GM12878 (cell line): Measurements from ENCODE around the gene RPS4Y2. TPM values are rescaled to one million over a fixed set of nuclear protein-coding genes. Genes with fewer than 3 reads are reported as not detected.

Source experiments
- ATAC-seq: fragments of 200-7000 bp; cut with Tn5 transposase; 3 replicates; pipeline ENCODE4 v1.9.1; 2020; ENCODE audit warnings: mild to moderate bottlenecking, moderate library complexity
- BruUV-seq: library from RNA; stranded (reverse); fragments of 400-500 nt; replicated peaks from 2 replicates; lab custom pipeline; 2021; lab: Mats Ljungman, UMichigan
- CTCF ChIA-PET: fragments of 300-600 bp; sonication (Branson Sonifier 250); formaldehyde crosslinking; extraction: SDS; loops from one replicate; lab custom pipeline; 2021; ENCODE audit warnings: inconsistent platforms; lab: Yijun Ruan, JAX
- POLR2A ChIA-PET: fragments of 350-600 bp; formaldehyde crosslinking; extraction: SDS; loops from one replicate; lab custom pipeline; 2021; ENCODE audit warnings: inconsistent platforms; lab: Charles Lee
- RAD21 ChIA-PET: fragments of 300-600 bp; sonication (Branson Sonifier 250); formaldehyde crosslinking; loops from one replicate; lab custom pipeline; 2023; ENCODE audit warnings: antibody characterized with exemption; ENCODE audit not compliant: unreplicated experiment; lab: Charles Lee
- SMC1A ChIA-PET: fragments of 300-600 bp; sonication (Branson Sonifier 250); formaldehyde crosslinking; loops from one replicate; lab custom pipeline; 2023; ENCODE audit not compliant: unreplicated experiment, uncharacterized antibody; lab: Charles Lee
- DNase-seq: peaks from one replicate; pipeline ENCODE4 v3.0.0-alpha.2; 2011; ENCODE audit warnings: low read depth, low spot score
- FAIRE-seq: peaks from 3 replicates; lab custom pipeline; 2011; peaks lifted over from hg19 to GRCh38; lab: Jason Lieb, UNC
- H2AFZ ChIP-seq: 2 replicates; pipeline ENCODE4 v1.6.0; 2011; ENCODE audit warnings: low read depth, low read length, control low read depth; ENCODE audit not compliant: control insufficient read depth
- H3K27ac ChIP-seq: 2 replicates; pipeline ENCODE4 v1.5.1; 2011; ENCODE audit warnings: control low read depth; ENCODE audit not compliant: control insufficient read depth, insufficient read depth
- H3K27me3 ChIP-seq, 2 experiments: replicated peaks in 1 of 2; 2 replicates each; pipeline versions ENCODE4 v1.6.0 to v1.6.1; 2011; ENCODE audit warnings: low read length in 1 of 2; ENCODE audit not compliant: control insufficient read depth in 2 of 2, insufficient read depth in 2 of 2
- H3K36me3 ChIP-seq, 2 experiments: 2 replicates each; pipeline ENCODE4 v1.5.1; 2011; ENCODE audit warnings: low read length in 1 of 2; ENCODE audit not compliant: control insufficient read depth in 2 of 2, insufficient read depth in 2 of 2
- H3K4me1 ChIP-seq: 2 replicates; pipeline ENCODE4 v1.6.1; 2011; ENCODE audit warnings: mild to moderate bottlenecking, low read length, moderate library complexity, mixed read lengths; ENCODE audit not compliant: control insufficient read depth, insufficient read depth
- H3K4me2 ChIP-seq: 2 replicates; pipeline ENCODE4 v1.6.0; 2011; ENCODE audit warnings: control low read depth; ENCODE audit not compliant: control insufficient read depth, insufficient read depth
- H3K4me3 ChIP-seq: fragments of 200-600 bp; sonication (generic); 2 replicates; pipeline ENCODE4 v1.5.1; 2016
- H3K79me2 ChIP-seq: 2 replicates; pipeline ENCODE4 v1.6.0; 2011; ENCODE audit warnings: low read length; ENCODE audit not compliant: control insufficient read depth, insufficient read depth
- H3K9ac ChIP-seq: 2 replicates; pipeline ENCODE4 v1.8.0; 2011; ENCODE audit warnings: low read length, control low read depth, mixed read lengths; ENCODE audit not compliant: control insufficient read depth, insufficient read depth
- H3K9me3 ChIP-seq: replicated peaks from 3 replicates; pipeline ENCODE4 v1.5.1; 2011; ENCODE audit warnings: mild to moderate bottlenecking, low read length; ENCODE audit not compliant: control insufficient read depth, insufficient read depth
- H4K20me1 ChIP-seq: 2 replicates; pipeline ENCODE4 v1.6.0; 2011; ENCODE audit not compliant: control insufficient read depth, insufficient read depth
- ATF2 ChIP-seq: IDR thresholded peaks from 2 replicates; pipeline ENCODE4 v1.6.1; 2012; ENCODE audit warnings: low read length, inconsistent platforms
- BCL11A ChIP-seq: IDR thresholded peaks from 2 replicates; pipeline ENCODE4 v1.6.1; 2011; ENCODE audit warnings: low read depth, low read length
- CBFB ChIP-seq: IDR thresholded peaks from 2 replicates; pipeline ENCODE4 v1.6.1; 2016; ENCODE audit warnings: antibody characterized with exemption, low read depth
- CHD1 ChIP-seq: IDR thresholded peaks from 2 replicates; pipeline ENCODE4 v1.6.1; 2012; ENCODE audit warnings: low read depth, low read length, improper control_type of control experiment
- CREB1 ChIP-seq: IDR thresholded peaks from 2 replicates; pipeline ENCODE4 v1.6.1; 2012; ENCODE audit warnings: low read depth, mild to moderate bottlenecking, inconsistent platforms
- HDGF ChIP-seq: fragments of 450-650 bp; IDR thresholded peaks from 2 replicates; pipeline ENCODE4 v1.6.1; 2016; ENCODE audit warnings: antibody characterized with exemption
- IRF3 ChIP-seq: fragments of 450-650 bp; IDR thresholded peaks from 2 replicates; pipeline ENCODE4 v1.6.1; 2014; ENCODE audit warnings: mild to moderate bottlenecking
- KDM1A ChIP-seq: fragments of 200-600 bp; sonication (generic); IDR thresholded peaks from 2 replicates; pipeline ENCODE4 v1.6.1; 2016; ENCODE audit warnings: borderline replicate concordance
- MTA2 ChIP-seq: fragments of 450-650 bp; IDR thresholded peaks from 2 replicates; pipeline ENCODE4 v1.6.1; 2016; ENCODE audit warnings: low read depth, mild to moderate bottlenecking, moderate library complexity
- MTA3 ChIP-seq: IDR thresholded peaks from 2 replicates; pipeline ENCODE4 v1.6.1; 2012; ENCODE audit warnings: low read length, inconsistent platforms, borderline replicate concordance
- POLR2AphosphoS5 ChIP-seq: IDR thresholded peaks from 2 replicates; pipeline ENCODE4 v1.6.1; 2011; ENCODE audit warnings: mild to moderate bottlenecking, low read length, inconsistent platforms
- PRDM15 ChIP-seq: fragments of 450-650 bp; formaldehyde crosslinking; IDR thresholded peaks from 2 replicates; pipeline ENCODE4 v1.4.0; 2020; ENCODE audit warnings: mild to moderate bottlenecking, moderate library complexity
- RAD51 ChIP-seq: fragments of 450-650 bp; IDR thresholded peaks from 2 replicates; pipeline ENCODE4 v1.6.1; 2016; ENCODE audit warnings: moderate library complexity, mild to moderate bottlenecking, inconsistent platforms
- SIN3A ChIP-seq: IDR thresholded peaks from 2 replicates; pipeline ENCODE4 v1.6.1; 2012; ENCODE audit warnings: low read depth, low read length, improper control_type of control experiment
- SKIL ChIP-seq: fragments of 450-650 bp; IDR thresholded peaks from 2 replicates; pipeline ENCODE4 v1.6.1; 2017; ENCODE audit warnings: mild to moderate bottlenecking, low read depth, inconsistent platforms; ENCODE audit not compliant: poor library complexity, severe bottlenecking
- SMAD1 ChIP-seq: fragments of 450-650 bp; IDR thresholded peaks from 2 replicates; pipeline ENCODE4 v1.6.1; 2018; ENCODE audit warnings: mild to moderate bottlenecking, low read depth; ENCODE audit not compliant: partially characterized antibody
- TAF1 ChIP-seq: IDR thresholded peaks from 2 replicates; pipeline ENCODE4 v1.6.1; 2011; ENCODE audit warnings: mild to moderate bottlenecking, low read depth, low read length, borderline replicate concordance
- TBL1XR1 ChIP-seq: IDR thresholded peaks from 2 replicates; pipeline ENCODE4 v1.6.1; 2012; ENCODE audit warnings: low read depth, low read length, improper control_type of control experiment
- TCF3 ChIP-seq: IDR thresholded peaks from 2 replicates; pipeline ENCODE4 v1.6.1; 2012; ENCODE audit warnings: low read depth, mild to moderate bottlenecking, low read length, borderline replicate concordance; ENCODE audit not compliant: insufficient read depth
- WGBS: methylation state at CpG from one replicate; pipeline ENCODE4 v1.1.6; 2016; ENCODE audit warnings: low lambda C conversion rate; ENCODE audit not compliant: insufficient replicate concordance, insufficient coverage; ENCODE audit errors: missing lambda C conversion rate; 5-methylcytosine and 5-hydroxymethylcytosine counted together
- in situ Hi-C: fragments of 300-500 bp; cut with MboI; formaldehyde crosslinking; loops from 9 replicates; pipeline ENCODE4 v1.14.3; 2018; ENCODE audit warnings: mixed read lengths
- intact Hi-C: fragments of 100-400 bp; cut with micrococcal nuclease; formaldehyde crosslinking; loops from one replicate; pipeline ENCODE4 v1.14.2; 2022; ENCODE audit not compliant: unreplicated experiment
- polyA plus RNA-seq, 11 experiments: library from polyadenylated mRNA; depleted of rRNA in 4 of 11; unstranded in 6 of 11; stranded (reverse) in 5 of 11; fragments of >200 nt; fragmentation: Nextera tagmentation in 4 of 11; fragmentation: Illumina TruSeq in 1 of 11; extraction: Ambion mirVana in 4 of 11; extraction: Trizol in 1 of 11; gene quantifications; 1 replicate in 1 of 11; 2 replicates in 10 of 11; pipeline versions ENCODE4 v1.2.1 to v1.2.3, GENCODE V29; 2011 to 2016; ENCODE audit warnings: inconsistent platforms in 2 of 11, missing spikeins in 2 of 11, low read depth in 1 of 11
- total RNA-seq, 4 experiments: library from RNA; depleted of rRNA in 3 of 4; stranded (reverse); fragments of >200 nt in 3 of 4; fragmentation: Illumina TruSeq in 1 of 4; extraction: Trizol in 1 of 4; gene quantifications; 2 replicates each; pipeline versions ENCODE4 v1.2.1 to v1.2.3, GENCODE V29; 2013 to 2021

Gene RPS4Y2
- total and polyA plus RNA-seq, 10 of the 15 experiments (the other 5 are each of a cell fraction or from before 2014, with no cell fraction given): not detected

GRCh38 chrY:20780104-20780654, 24.3 kb downstream of the RPS4Y2 start:
- Histone ChIP-seq H3K4me1 (no peaks in the 10 kb centered on the region), H3K36me3 (no peaks in the 10 kb centered on the region), H3K4me2 (no peak overlapping the region), H3K9ac (no peak overlapping the region), H3K27ac (no peak overlapping the region), H2AFZ (no peak overlapping the region), H4K20me1 (no peaks in the 10 kb centered on the region), H3K9me3 (no peaks in the 10 kb centered on the region), H3K27me3 (no peaks in the 10 kb centered on the region), H3K4me3 (no peak overlapping the region), H3K79me2 (no peaks in the 10 kb centered on the region)
- TF ChIP-seq HDGF (no peak), TBL1XR1 (no peak), TCF3 (no peak), MTA2 (no peak), TAF1 (no peak), ATF2 (no peak), PRDM15 (CRISPR knock-in tag) (no peak), CBFB (no peak), SKIL (no peak), IRF3 (no peak), CHD1 (no peak), BCL11A (no peak), RAD51 (no peak), KDM1A (no peak), SIN3A (no peak), POLR2AphosphoS5 (no peak), SMAD1 (no peak), CREB1 (no peak), MTA3 (no peak)
- in situ Hi-C loops: no loop called here
- BruUV-seq: no TSS peak
- DNase-seq (no peak), FAIRE-seq (no peak), ATAC-seq (no peak)
- WGBS: no CpG with 5 or more reads among the region's 3 CpGs
- ChIA-PET POLR2A (no interaction called here), RAD21 (no interaction called here), CTCF (no interaction called here), SMC1A (no interaction called here)
- intact Hi-C loops: no loop called here
